Mucosa of descending colon (tissue), 3 donors: ENCODE measurements around the gene SERTAD4. TPM values are rescaled to one million over a fixed set of nuclear protein-coding genes. Genes with fewer than 3 reads are reported as not detected.
A peak's percentile ranks its signal among the peaks of the same experiment; 100 is the strongest.
"Not testable (repeated sequence)": the region's sequence is repeated elsewhere in the genome, so short reads cannot be mapped to it uniquely, and the experiment has no call there.

Experiments
- ATAC-seq: fragments of 200-7000 bp; cut with Tn5 transposase; one replicate; pipeline ENCODE4 v1.9.1; 2020; ENCODE audit warnings: mild to moderate bottlenecking, moderate library complexity
- DNase-seq, 3 donors: peaks; one replicate each; pipeline ENCODE4 v3.0.0-alpha.2; 2020
- H3K36me3 ChIP-seq: fragments of 200-600 bp; one replicate; pipeline ENCODE4 v1.8.0; 2021; ENCODE audit warnings: low read depth, mild to moderate bottlenecking
- H3K4me1 ChIP-seq: fragments of 200-600 bp; one replicate; pipeline ENCODE4 v1.8.0; 2021; ENCODE audit warnings: low read depth, mild to moderate bottlenecking
- H3K4me3 ChIP-seq: fragments of 200-600 bp; one replicate; pipeline ENCODE4 v1.8.0; 2021; ENCODE audit warnings: mild to moderate bottlenecking
- H3K9me3 ChIP-seq: fragments of 200-600 bp; one replicate; pipeline ENCODE4 v1.8.0; 2021; ENCODE audit warnings: mild to moderate bottlenecking
- intact Hi-C, 2 donors: fragments of 100-400 bp; cut with DNase I in 1 of 2; cut with micrococcal nuclease in 1 of 2; formaldehyde crosslinking; loops; one replicate each; pipeline versions ENCODE4 v1.11.0 to v1.11.1; 2022; cut with DNase I, micrococcal nuclease
- long read RNA-seq, 2 donors: library from polyadenylated mRNA; unstranded; transcript quantifications; one replicate each; pipeline ENCODE4 v2.0.0, GENCODE V29; 2019 to 2021
- total RNA-seq, 3 donors: library from RNA; stranded (reverse); fragmentation: NEBNext Ultra II Directional in 2 of 3; extraction: Animal tissue kit (Norgen Biotek cat#: 25700) in 2 of 3; gene quantifications; one replicate each; pipeline versions ENCODE4 v1.2.1 to v1.2.4, GENCODE V29; 2021 to 2023
- TF ChIP-seq, protein P1 (sequence below): fragments of 200-600 bp; IDR thresholded peaks from one replicate; pipeline ENCODE4 v1.8.0; 2022; ENCODE audit warnings: antibody characterized with exemption, mild to moderate bottlenecking
- donor health status: DM: no; HTN: no; CAD: no; lungs with moderate emphysema.
- donor health status: DM: no; HTN: no; CAD: no.
- donor health status: DM: no; HTN: yes; CAD: no.

The SERTAD4 gene
- 10 to 100 TPM in 1 of 3 donors, 1 to 10 TPM in 2; 4.2 to 17.1 (median 6.0) TPM for total RNA-seq
- long read RNA-seq, donor 1, full-length matches to known transcripts, result 13 of 20 reads
- long read RNA-seq, donor 1, partial matches to known transcripts, result 2 of 20 reads
- long read RNA-seq, donor 1, other reads (novel, unspliced or antisense), result 5 of 20 reads
- long read RNA-seq, donor 2, partial matches to known transcripts, result 1 of 1 reads
- long read RNA-seq, donor 2, other reads (novel, unspliced or antisense), result 0 of 1 reads

DNA sequence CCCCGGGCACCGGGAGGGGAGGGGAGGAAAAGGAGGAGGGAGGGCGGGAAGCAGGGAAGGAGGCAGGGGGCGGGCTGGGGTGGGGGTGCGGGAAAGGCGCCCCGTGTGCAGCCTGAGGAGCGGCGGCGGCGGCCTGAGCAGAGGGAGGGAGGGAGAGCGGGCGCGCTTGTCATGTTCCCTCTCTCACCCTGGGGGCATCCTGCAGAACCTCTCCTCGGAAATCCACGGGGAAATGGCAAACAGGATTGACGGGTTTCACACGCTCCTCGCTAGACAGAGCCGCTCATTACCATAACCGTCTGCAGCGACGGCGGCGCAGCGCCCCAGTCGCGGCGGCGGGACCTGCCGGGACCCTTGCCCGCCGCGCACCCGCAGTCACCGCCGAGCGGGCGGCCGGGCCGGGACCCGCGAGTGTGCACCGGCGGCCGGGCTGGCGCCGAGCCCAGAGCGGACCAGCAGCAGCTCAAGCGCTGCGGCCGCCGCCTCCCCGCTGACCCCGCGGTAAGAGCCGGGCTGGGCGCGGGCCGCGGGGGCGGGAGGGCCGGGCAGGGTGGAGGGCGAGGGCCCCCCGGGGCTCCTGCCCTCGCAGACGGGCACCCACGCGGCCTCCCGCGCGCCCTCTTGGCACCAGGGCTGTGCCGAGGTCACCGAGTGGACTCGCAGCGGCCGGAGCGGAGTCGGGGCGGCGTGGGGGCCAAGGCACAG lies at the start of gene SERTAD4:
Gene SERTAD4, plus strand, starts transcription at position 286 of the 705 bp plus-strand sequence. CDS start 5,165 bp downstream, outside the sequence.
- Histone ChIP-seq H3K4me3 (peak within 1 kb of the TSS; percentile 36), H3K9me3 (no peaks in the 10 kb centered on the region), H3K36me3 (no peaks in the 10 kb centered on the region), H3K4me1 (no peaks in the 10 kb centered on the region)
- ATAC-seq (peak; percentile 61), DNase-seq (peak in 2 of 3 donors; percentile 64 to 65)
- TF ChIP-seq, protein P1, sequence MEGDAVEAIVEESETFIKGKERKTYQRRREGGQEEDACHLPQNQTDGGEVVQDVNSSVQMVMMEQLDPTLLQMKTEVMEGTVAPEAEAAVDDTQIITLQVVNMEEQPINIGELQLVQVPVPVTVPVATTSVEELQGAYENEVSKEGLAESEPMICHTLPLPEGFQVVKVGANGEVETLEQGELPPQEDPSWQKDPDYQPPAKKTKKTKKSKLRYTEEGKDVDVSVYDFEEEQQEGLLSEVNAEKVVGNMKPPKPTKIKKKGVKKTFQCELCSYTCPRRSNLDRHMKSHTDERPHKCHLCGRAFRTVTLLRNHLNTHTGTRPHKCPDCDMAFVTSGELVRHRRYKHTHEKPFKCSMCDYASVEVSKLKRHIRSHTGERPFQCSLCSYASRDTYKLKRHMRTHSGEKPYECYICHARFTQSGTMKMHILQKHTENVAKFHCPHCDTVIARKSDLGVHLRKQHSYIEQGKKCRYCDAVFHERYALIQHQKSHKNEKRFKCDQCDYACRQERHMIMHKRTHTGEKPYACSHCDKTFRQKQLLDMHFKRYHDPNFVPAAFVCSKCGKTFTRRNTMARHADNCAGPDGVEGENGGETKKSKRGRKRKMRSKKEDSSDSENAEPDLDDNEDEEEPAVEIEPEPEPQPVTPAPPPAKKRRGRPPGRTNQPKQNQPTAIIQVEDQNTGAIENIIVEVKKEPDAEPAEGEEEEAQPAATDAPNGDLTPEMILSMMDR, result no peak
- intact Hi-C loops, result no loop called here

DNA sequence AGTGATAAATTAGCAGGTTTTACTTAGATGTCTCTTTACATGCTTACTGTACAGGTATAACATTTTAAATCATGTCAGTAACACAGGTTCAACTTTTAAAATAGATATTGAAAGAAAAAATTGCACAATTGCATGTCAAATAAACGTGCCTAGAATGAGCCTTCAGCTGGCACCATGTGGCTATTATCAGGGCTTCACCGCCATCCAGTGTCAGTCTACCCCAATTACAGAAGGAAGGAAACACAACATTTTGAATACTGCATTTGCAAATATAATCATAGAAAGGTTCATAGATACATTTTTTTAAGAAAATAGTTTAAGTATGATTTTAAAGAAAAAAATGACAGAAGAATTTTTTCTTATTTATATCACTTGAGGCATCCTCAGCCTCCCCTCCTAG lies 47.5 kb upstream of the SERTAD4 start:
- no peak overlapping the region for H3K4me3 ChIP-seq
- H3K36me3 ChIP-seq, result no peaks in the 10 kb centered on the region
- TF ChIP-seq, protein P1, result no peak
- DNase-seq, result no peak
- ATAC-seq, result no peak
- no peaks in the 10 kb centered on the region for H3K9me3 ChIP-seq
- intact Hi-C loops, result no loop called here
- H3K4me1 ChIP-seq, result no peaks in the 10 kb centered on the region

DNA sequence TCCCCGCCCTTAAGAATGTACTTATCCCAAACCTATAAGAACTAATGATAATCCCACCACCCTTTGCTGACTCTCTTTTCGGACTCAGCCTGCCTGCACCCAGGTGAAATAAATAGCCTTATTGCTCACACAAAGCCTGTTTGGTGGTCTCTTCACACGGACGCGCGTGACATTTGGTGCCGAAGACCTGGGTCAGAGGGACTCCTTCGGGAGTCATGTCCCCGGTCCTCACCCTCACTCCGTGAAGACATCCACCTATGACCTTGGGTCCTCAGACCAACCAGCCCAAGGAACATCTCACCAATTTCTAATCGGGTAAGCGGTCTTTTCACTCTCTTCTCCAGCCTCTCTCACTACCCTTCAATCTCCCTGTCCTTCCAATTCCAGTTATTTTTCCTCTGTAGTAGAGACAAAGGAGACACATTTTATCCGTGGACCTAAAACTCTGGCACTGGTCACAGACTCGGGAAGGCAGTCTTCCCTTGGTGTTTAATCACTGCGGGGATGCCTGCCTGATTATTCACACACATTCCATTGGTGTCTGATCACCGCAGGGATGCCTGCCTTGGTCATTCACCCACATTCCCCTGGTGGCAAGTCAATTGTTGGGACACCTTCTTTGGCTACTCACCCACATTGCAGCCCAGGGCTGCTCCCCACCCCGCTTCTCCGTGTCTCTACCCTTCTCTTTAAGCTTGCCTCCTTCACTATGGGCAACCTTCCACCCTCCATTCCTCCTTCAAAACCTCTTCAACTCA lies 44.6 kb upstream of the SERTAD4 start:
- H3K4me1 ChIP-seq, H3K36me3 ChIP-seq, H3K4me3 ChIP-seq, intact Hi-C loops, ATAC-seq, H3K9me3 ChIP-seq, DNase-seq: not testable (repeated sequence)

DNA sequence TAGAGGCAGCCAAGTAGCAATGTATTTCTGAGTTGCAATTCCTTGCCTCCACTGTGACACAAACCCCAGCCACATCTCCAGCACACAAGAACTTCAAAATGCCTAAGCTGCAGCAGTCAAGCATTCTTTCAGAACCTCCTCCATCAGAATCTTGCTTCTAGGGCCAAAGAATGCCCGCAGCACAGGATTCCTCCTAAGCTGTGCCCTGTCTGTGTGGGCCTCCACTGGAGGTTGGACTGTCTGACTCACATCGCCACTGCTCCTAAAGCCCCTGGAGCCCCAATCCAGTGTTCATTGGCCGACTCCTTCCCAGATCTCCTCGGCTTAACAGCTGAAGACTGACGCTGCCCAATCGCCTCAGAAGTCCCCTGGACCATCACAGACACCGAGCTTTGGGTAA lies 43.2 kb upstream of the SERTAD4 start:
- DNase-seq (no peak), ATAC-seq (no peak)
- Histone ChIP-seq H3K9me3 (no peaks in the 10 kb centered on the region), H3K36me3 (no peaks in the 10 kb centered on the region), H3K4me1 (no peaks in the 10 kb centered on the region), H3K4me3 (no peak overlapping the region)
- TF ChIP-seq, protein P1, result no peak
- intact Hi-C loops, result no loop called here

DNA sequence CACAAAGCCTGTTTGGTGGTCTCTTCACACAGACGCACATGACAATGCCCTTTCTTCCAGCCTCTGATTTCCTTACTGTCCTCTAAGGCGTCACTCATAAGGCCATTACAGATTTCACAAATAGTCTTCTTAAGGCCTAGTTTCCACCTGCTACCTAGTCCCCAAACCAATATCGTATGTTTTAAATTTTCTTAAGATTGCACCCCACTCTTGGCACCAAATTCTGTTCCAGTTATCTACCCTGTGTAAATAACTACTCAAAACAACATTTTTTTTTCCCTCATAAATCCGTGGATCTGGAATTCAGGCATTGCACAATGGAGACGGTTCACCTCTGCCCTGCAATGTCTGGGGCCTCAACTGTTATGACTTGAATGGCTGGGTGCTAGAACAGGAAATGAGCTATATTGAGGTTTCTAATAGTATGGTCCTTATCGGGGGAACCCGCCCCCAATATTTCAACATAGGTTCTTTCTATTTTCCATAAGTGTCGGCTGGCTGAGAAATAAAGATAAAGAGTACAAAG lies 36.9 kb upstream of the SERTAD4 start:
- H3K4me1 ChIP-seq, result no peaks in the 10 kb centered on the region
- intact Hi-C loops, result no loop called here
- TF ChIP-seq, protein P1, result no peak

DNA sequence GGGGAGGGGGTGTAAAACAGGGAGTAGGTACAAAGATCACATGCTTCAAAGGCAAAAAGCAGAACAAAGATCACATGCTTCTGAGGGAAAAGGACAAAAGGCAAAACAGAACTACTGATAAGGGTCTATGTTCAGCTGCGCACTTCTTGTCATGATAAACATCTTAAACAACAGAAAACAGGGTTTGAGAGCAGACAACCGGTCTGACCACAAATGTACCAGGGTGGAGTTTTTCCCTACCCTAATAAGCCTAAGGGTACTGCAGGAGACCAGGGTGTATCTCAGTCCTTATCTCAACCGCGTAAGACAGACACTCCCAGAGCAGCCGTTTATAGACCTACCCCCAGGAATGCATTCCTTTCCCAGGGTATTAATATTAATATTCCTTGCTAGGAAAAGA lies 36.3 kb upstream of the SERTAD4 start:
- H3K4me3 ChIP-seq, DNase-seq, ATAC-seq, intact Hi-C loops, H3K9me3 ChIP-seq, H3K4me1 ChIP-seq, H3K36me3 ChIP-seq: not testable (repeated sequence)

More for the DNA sequence above, 36.9 kb upstream of the SERTAD4 start:
- no peaks in the 10 kb centered on the region for H3K36me3 ChIP-seq
- ATAC-seq (no peak), DNase-seq (no peak)
- H3K9me3 ChIP-seq, result peaks cover 10% of the 10 kb centered on the region
- H3K4me3 ChIP-seq, result no peak overlapping the region
